A549 (cell line): ENCODE data around the gene HTR3C. TPM values are rescaled to one million over a fixed set of nuclear protein-coding genes. Genes with fewer than 3 reads are reported as not detected.
"Not testable (repeated sequence)": the region's sequence is repeated elsewhere in the genome, so short reads cannot be mapped to it uniquely, and the experiment has no call there.

Experiments used
- ATAC-seq, 2 experiments: fragments of 200-7000 bp in 1 of 2; fragments of >200 bp in 1 of 2; cut with Nextera tagmentation in 1 of 2; cut with Tn5 transposase in 1 of 2; 3 replicates each; pipeline versions ENCODE4 v1.8.0 to v1.9.1; 2018 to 2020; ENCODE audit warnings: mild to moderate bottlenecking in 1 of 2, moderate library complexity in 1 of 2
- CTCF ChIA-PET: fragments of 300-600 bp; sonication (Branson Sonifier 250); formaldehyde crosslinking; extraction: SDS; loops from one replicate; lab custom pipeline; 2021; ENCODE audit warnings: antibody characterized with exemption, inconsistent platforms; lab: Yijun Ruan, JAX
- POLR2A ChIA-PET: fragments of 350-600 bp; formaldehyde crosslinking; extraction: SDS; loops from one replicate; lab custom pipeline; 2021; ENCODE audit warnings: antibody characterized with exemption, inconsistent platforms; lab: Yijun Ruan, JAX
- DNase-seq, 2 experiments: peaks; one replicate each; pipeline versions ENCODE4 v3.0.0 to v3.0.0-alpha.2; 2011 to 2016; ENCODE audit warnings: low read depth in 1 of 2, low spot score in 1 of 2
- FAIRE-seq: peaks from 2 replicates; lab custom pipeline; 2011; peaks lifted over from hg19 to GRCh38; lab: Jason Lieb, UNC
- H3K27ac ChIP-seq, 2 experiments: fragments of >200 bp; sonication (Bioruptor Twin); formaldehyde crosslinking; 3 replicates each; pipeline ENCODE4 v1.5.1; 2016 to 2017
- H3K4me1 ChIP-seq: fragments of >200 bp; sonication (Bioruptor Twin); formaldehyde crosslinking; 3 replicates; pipeline ENCODE4 v1.6.1; 2016
- H3K4me2 ChIP-seq: fragments of >200 bp; sonication (Bioruptor Twin); formaldehyde crosslinking; 3 replicates; pipeline ENCODE4 v1.6.1; 2016
- H3K4me3 ChIP-seq: fragments of >200 bp; sonication (Bioruptor Twin); formaldehyde crosslinking; 3 replicates; pipeline ENCODE4 v1.5.1; 2016
- H3K9me3 ChIP-seq: fragments of >200 bp; sonication (Bioruptor Twin); formaldehyde crosslinking; 3 replicates; pipeline ENCODE4 v1.6.1; 2016
- CHD4 ChIP-seq: fragments of 200-600 bp; sonication (generic); IDR thresholded peaks from 2 replicates; pipeline ENCODE4 v1.6.1; 2016; ENCODE audit warnings: antibody characterized with exemption, mild to moderate bottlenecking, borderline replicate concordance
- FOSB ChIP-seq: fragments of 250-450 bp; sonication (Bioruptor Pico); IDR thresholded peaks from 2 replicates; pipeline ENCODE4 v1.5.0; 2020; ENCODE audit warnings: mild to moderate bottlenecking, moderate library complexity
- HMGXB4 ChIP-seq: fragments of 250-450 bp; sonication (Bioruptor Pico); IDR thresholded peaks from 2 replicates; pipeline ENCODE4 v1.5.0; 2021; ENCODE audit warnings: mild to moderate bottlenecking, moderate library complexity, borderline replicate concordance
- HOXB13 ChIP-seq: fragments of 250-450 bp; sonication (Bioruptor Pico); IDR thresholded peaks from 2 replicates; pipeline ENCODE4 v1.5.0; 2020; ENCODE audit warnings: low read depth, mild to moderate bottlenecking, moderate library complexity
- HOXB5 ChIP-seq: fragments of 250-450 bp; sonication (Bioruptor Pico); IDR thresholded peaks from 2 replicates; pipeline ENCODE4 v1.5.0; 2020; ENCODE audit warnings: mild to moderate bottlenecking, moderate library complexity
- MAFK ChIP-seq: fragments of 450-650 bp; IDR thresholded peaks from 2 replicates; pipeline ENCODE4 v1.6.1; 2014; ENCODE audit not compliant: partially characterized antibody
- MYC ChIP-seq: IDR thresholded peaks from 2 replicates; pipeline ENCODE4 v1.6.1; 2012; ENCODE audit warnings: mild to moderate bottlenecking, inconsistent platforms, low read length, improper control_type of control experiment, borderline replicate concordance
- NFE2L2 ChIP-seq: fragments of 150-350 bp; conservative IDR thresholded peaks from 2 replicates; pipeline ENCODE4 v1.6.1; 2014; ENCODE audit warnings: low read length
- NR3C1 ChIP-seq: fragments of >200 bp; sonication (Bioruptor Twin); formaldehyde crosslinking; IDR thresholded peaks from 3 replicates; pipeline ENCODE4 v1.6.1; 2017
- PBX3 ChIP-seq: IDR thresholded peaks from 2 replicates; pipeline ENCODE4 v1.6.1; 2012
- PHF8 ChIP-seq: fragments of 200-600 bp; sonication (generic); IDR thresholded peaks from 2 replicates; pipeline ENCODE4 v1.6.1; 2016; ENCODE audit warnings: low read depth, mild to moderate bottlenecking, antibody characterized with exemption, moderate library complexity, borderline replicate concordance
- POLR2A ChIP-seq: IDR thresholded peaks from 2 replicates; pipeline ENCODE4 v1.6.1; 2012; ENCODE audit warnings: mild to moderate bottlenecking, low read length
- RFX5 ChIP-seq: fragments of 450-650 bp; IDR thresholded peaks from 2 replicates; pipeline ENCODE4 v1.7.1; 2014; ENCODE audit warnings: antibody characterized with exemption, mild to moderate bottlenecking, moderate library complexity
- RNF2 ChIP-seq: fragments of 200-600 bp; sonication (generic); IDR thresholded peaks from 2 replicates; pipeline ENCODE4 v1.6.1; 2016; ENCODE audit warnings: low read depth, mild to moderate bottlenecking, antibody characterized with exemption, moderate library complexity, borderline replicate concordance
- USF2 ChIP-seq: fragments of 450-650 bp; IDR thresholded peaks from 2 replicates; pipeline ENCODE4 v1.6.1; 2014; ENCODE audit warnings: antibody characterized with exemption
- WGBS: methylation state at CpG from one replicate; pipeline ENCODE4 v1.1.6; 2017; ENCODE audit errors: missing lambda C conversion rate; 5-methylcytosine and 5-hydroxymethylcytosine counted together
- polyA plus RNA-seq, 4 experiments: library from polyadenylated mRNA; depleted of rRNA in 3 of 4; stranded (reverse); fragments of >200 nt; fragmentation: RNase III in 1 of 4; extraction: RNeasy Plus Mini Kit Qiagen cat#74134 plus additional on column Dnase treatment in 1 of 4; gene quantifications; 2 replicates in 3 of 4; 3 replicates in 1 of 4; pipeline ENCODE4 v1.2.3, GENCODE V29; 2011 to 2017

HTR3C gene
- polyA plus RNA-seq, 2 of the 4 experiments (the other 2 are of a cell fraction), result not detected

- 74% methylated on average over 11 of the region's 11 CpGs for WGBS
- TF ChIP-seq MAFK (peak; percentile 95), NFE2L2 (peak; percentile 92), HOXB13 (CRISPR knock-in tag) (no peak), PBX3 (no peak)
- TF ChIP-seq, all 56 proteins: peak for 2
- no peak overlapping the region for H3K4me3 ChIP-seq
- no peaks in the 10 kb centered on the region for H3K9me3 ChIP-seq
- ChIA-PET CTCF (interaction anchor here (0.8 to 1.9 kb wide), 4 partner anchors 10 to 111 kb away, joined by 3 to 7 read pairs (median 4); partner anchors contain the start of gene ABCC5), POLR2A (no interaction called here)
- DNase-seq (peak in 1 of 2 experiments; percentile 24), ATAC-seq (peak in 1 of 2 experiments; percentile 59; a peak in 3 of 6 replicates), FAIRE-seq (no peak)
- H3K4me2 ChIP-seq, result peak overlapping the region; percentile 46
- H3K27ac ChIP-seq, result peak overlapping the region; percentile 69 to 78
- peaks cover 11% of the 10 kb centered on the region for H3K4me1 ChIP-seq
Observed at GRCh38 chr3:184005941-184006507, 46.8 kb upstream of the HTR3C start.

GRCh38 chr3:184007143-184007813 is 45.6 kb upstream of the HTR3C start:
- ATAC-seq, POLR2A ChIA-PET, H3K4me2 ChIP-seq, H3K4me3 ChIP-seq, H3K9me3 ChIP-seq, DNase-seq, FAIRE-seq, H3K27ac ChIP-seq: not testable (repeated sequence)
- CTCF ChIA-PET, result interaction anchor here (1.0 to 1.9 kb wide), 2 partner anchors 9 to 10 kb away, joined by 7 to 8 read pairs; partner anchors contain the start of gene ABCC5
- H3K4me1 ChIP-seq, result peaks cover 11% of the 10 kb centered on the region
- 95% methylated on average over 11 of the region's 11 CpGs for WGBS

GRCh38 chr3:184008161-184008560 is 44.7 kb upstream of the HTR3C start:
- Histone ChIP-seq H3K4me1 (peaks cover 11% of the 10 kb centered on the region), H3K4me2 (no peak overlapping the region), H3K9me3 (no peaks in the 10 kb centered on the region), H3K27ac (no peak overlapping the region), H3K4me3 (no peak overlapping the region)
- CTCF ChIA-PET, result no interaction called here
- TF ChIP-seq MYC (no peak), HMGXB4 (CRISPR knock-in tag) (no peak), RFX5 (no peak), CHD4 (no peak), FOSB (CRISPR knock-in tag) (no peak), PHF8 (no peak), HOXB5 (CRISPR knock-in tag) (no peak), POLR2A (no peak), USF2 (no peak)
- POLR2A ChIA-PET, result no interaction called here
- DNase-seq, result no peak
- no peak for ATAC-seq
- FAIRE-seq, result no peak
- WGBS, result 64% methylated on average over 3 of the region's 3 CpGs

GRCh38 chr3:184011230-184011876 is 41.5 kb upstream of the HTR3C start:
- no peak for ATAC-seq
- no peak overlapping the region for H3K27ac ChIP-seq
- WGBS, result 88% methylated on average over 4 of the region's 4 CpGs
- no peak overlapping the region for H3K4me2 ChIP-seq
- no peak for TF ChIP-seq NR3C1
- TF ChIP-seq RFX5, result no peak
- TF ChIP-seq HOXB13 (CRISPR knock-in tag), result no peak
- no peak for TF ChIP-seq RNF2
- no peak for TF ChIP-seq MAFK
- no peak for TF ChIP-seq NFE2L2
- TF ChIP-seq, all 56 proteins: peak for 0
- DNase-seq (no peak), FAIRE-seq (no peak)
- Histone ChIP-seq H3K9me3 (no peaks in the 10 kb centered on the region), H3K4me3 (no peak overlapping the region), H3K4me1 (peaks cover 10% of the 10 kb centered on the region)
- CTCF ChIA-PET, result interaction anchor here (1.0 to 1.4 kb wide), 2 partner anchors 14 to 116 kb away, joined by 3 to 4 read pairs; no protein-coding TSS in a partner anchor
- POLR2A ChIA-PET, result no interaction called here
